WTC11 (cell line): ENCODE measurements around the gene GSG1L. TPM values are rescaled to one million over a fixed set of nuclear protein-coding genes. Genes with fewer than 3 reads are reported as not detected.

Source experiments
- ATAC-seq: fragments of 200-7000 bp; cut with Tn5 transposase; 2 replicates; pipeline ENCODE4 v1.10.0; 2021; ENCODE audit warnings: mild to moderate bottlenecking, moderate library complexity
- CTCF ChIA-PET: fragments of 300-600 bp; sonication (Branson Sonifier 250); formaldehyde crosslinking; loops from one replicate; lab custom pipeline; 2021; ENCODE audit warnings: antibody characterized with exemption; lab: Charles Lee
- POLR2A ChIA-PET: fragments of 350-600 bp; sonication (Branson Sonifier 250); formaldehyde crosslinking; loops from one replicate; lab custom pipeline; 2021; ENCODE audit warnings: antibody characterized with exemption; lab: Charles Lee
- DNase-seq: peaks from one replicate; pipeline ENCODE4 v3.0.0; 2021; ENCODE audit warnings: low spot score
- H3K27ac Mint-ChIP-seq: 2 replicates; pipeline ENCODE4 v1.8.0; 2021; ENCODE audit warnings: mixed read lengths
- H3K27me3 Mint-ChIP-seq: 2 replicates; pipeline ENCODE4 v1.8.0; 2021; ENCODE audit warnings: low read depth, mild to moderate bottlenecking, moderate library complexity, mixed read lengths
- H3K36me3 Mint-ChIP-seq: 2 replicates; pipeline ENCODE4 v1.8.0; 2021; ENCODE audit warnings: mixed read lengths
- H3K4me1 Mint-ChIP-seq: 2 replicates; pipeline ENCODE4 v1.8.0; 2022; ENCODE audit warnings: mixed read lengths
- H3K4me3 Mint-ChIP-seq: 2 replicates; pipeline ENCODE4 v1.8.0; 2021; ENCODE audit warnings: mild to moderate bottlenecking, moderate library complexity, mixed read lengths
- H3K9me3 Mint-ChIP-seq: 2 replicates; pipeline ENCODE4 v1.8.0; 2021; ENCODE audit warnings: mixed read lengths
- ATF1 ChIP-seq: sonication (generic); formaldehyde crosslinking; IDR thresholded peaks from 2 replicates; pipeline ENCODE4 v1.8.1; 2023; ENCODE audit warnings: mild to moderate bottlenecking, moderate library complexity, missing genetic modification reagents
- ATF2 ChIP-seq: sonication (generic); formaldehyde crosslinking; IDR thresholded peaks from 2 replicates; pipeline ENCODE4 v1.8.1; 2022; ENCODE audit warnings: low read depth, missing genetic modification reagents, borderline replicate concordance
- HMGXB4 ChIP-seq: sonication (generic); formaldehyde crosslinking; IDR thresholded peaks from 2 replicates; pipeline ENCODE4 v1.8.1; 2023; ENCODE audit warnings: mild to moderate bottlenecking, moderate library complexity, missing genetic modification reagents
- IRF2 ChIP-seq: sonication (generic); formaldehyde crosslinking; IDR thresholded peaks from 2 replicates; pipeline ENCODE4 v1.8.0; 2022; ENCODE audit warnings: low read depth, missing genetic modification reagents, borderline replicate concordance
- NFATC4 ChIP-seq: fragments of 250-450 bp; sonication (Bioruptor Pico); IDR thresholded peaks from 2 replicates; pipeline ENCODE4 v1.9.0; 2021; ENCODE audit warnings: mild to moderate bottlenecking
- NFYB ChIP-seq: sonication (generic); formaldehyde crosslinking; conservative IDR thresholded peaks from 2 replicates; pipeline ENCODE4 v1.8.0; 2022; ENCODE audit warnings: low read depth, missing genetic modification reagents
- NR2C2 ChIP-seq: sonication (generic); formaldehyde crosslinking; IDR thresholded peaks from 2 replicates; pipeline ENCODE4 v1.8.0; 2022; ENCODE audit warnings: mild to moderate bottlenecking, missing genetic modification reagents
- NR3C1 ChIP-seq: sonication (generic); formaldehyde crosslinking; conservative IDR thresholded peaks from 2 replicates; pipeline ENCODE4 v1.8.1; 2023; ENCODE audit warnings: low read depth, mild to moderate bottlenecking, missing genetic modification reagents
- SP1 ChIP-seq: sonication (generic); formaldehyde crosslinking; conservative IDR thresholded peaks from 2 replicates; pipeline ENCODE4 v1.8.1; 2022; ENCODE audit warnings: missing genetic modification reagents
- ZNF232 ChIP-seq: sonication (generic); formaldehyde crosslinking; IDR thresholded peaks from 2 replicates; pipeline ENCODE4 v1.8.0; 2022; ENCODE audit warnings: mild to moderate bottlenecking, missing genetic modification reagents
- ZNF416 ChIP-seq: fragments of 250-450 bp; sonication (Bioruptor Pico); IDR thresholded peaks from 2 replicates; pipeline ENCODE4 v1.9.0; 2021; ENCODE audit warnings: mild to moderate bottlenecking, inconsistent platforms
- ZNF423 ChIP-seq: fragments of 250-450 bp; sonication (Bioruptor Pico); IDR thresholded peaks from 2 replicates; pipeline ENCODE4 v2.1.2; 2022; ENCODE audit warnings: mild to moderate bottlenecking, moderate library complexity
- total RNA-seq: library from RNA; stranded (reverse); gene quantifications from 3 replicates; pipeline ENCODE4 v1.2.3, GENCODE V29; 2021
- TF ChIP-seq, protein P1 (sequence below): fragments of 250-450 bp; sonication (Bioruptor Pico); IDR thresholded peaks from 2 replicates; pipeline ENCODE4 v1.9.0; 2021; ENCODE audit warnings: moderate library complexity, mild to moderate bottlenecking, inconsistent platforms, borderline replicate concordance
- TF ChIP-seq, protein P2 (sequence below): sonication (generic); formaldehyde crosslinking; IDR thresholded peaks from 2 replicates; pipeline ENCODE4 v1.8.1; 2023; ENCODE audit warnings: mild to moderate bottlenecking, missing genetic modification reagents, moderate library complexity
- TF ChIP-seq, protein P3 (sequence below): fragments of 250-450 bp; sonication (Bioruptor Pico); IDR thresholded peaks from 2 replicates; pipeline ENCODE4 v2.1.2; 2022; ENCODE audit warnings: mild to moderate bottlenecking, moderate library complexity
- TF ChIP-seq, protein P4 (sequence below): sonication (generic); formaldehyde crosslinking; conservative IDR thresholded peaks from 2 replicates; pipeline ENCODE4 v1.8.1; 2022; ENCODE audit warnings: mild to moderate bottlenecking, missing genetic modification reagents

The GSG1L gene
- total RNA-seq, 1 experiment from 2014 or later, result 0.28 TPM

DNA sequence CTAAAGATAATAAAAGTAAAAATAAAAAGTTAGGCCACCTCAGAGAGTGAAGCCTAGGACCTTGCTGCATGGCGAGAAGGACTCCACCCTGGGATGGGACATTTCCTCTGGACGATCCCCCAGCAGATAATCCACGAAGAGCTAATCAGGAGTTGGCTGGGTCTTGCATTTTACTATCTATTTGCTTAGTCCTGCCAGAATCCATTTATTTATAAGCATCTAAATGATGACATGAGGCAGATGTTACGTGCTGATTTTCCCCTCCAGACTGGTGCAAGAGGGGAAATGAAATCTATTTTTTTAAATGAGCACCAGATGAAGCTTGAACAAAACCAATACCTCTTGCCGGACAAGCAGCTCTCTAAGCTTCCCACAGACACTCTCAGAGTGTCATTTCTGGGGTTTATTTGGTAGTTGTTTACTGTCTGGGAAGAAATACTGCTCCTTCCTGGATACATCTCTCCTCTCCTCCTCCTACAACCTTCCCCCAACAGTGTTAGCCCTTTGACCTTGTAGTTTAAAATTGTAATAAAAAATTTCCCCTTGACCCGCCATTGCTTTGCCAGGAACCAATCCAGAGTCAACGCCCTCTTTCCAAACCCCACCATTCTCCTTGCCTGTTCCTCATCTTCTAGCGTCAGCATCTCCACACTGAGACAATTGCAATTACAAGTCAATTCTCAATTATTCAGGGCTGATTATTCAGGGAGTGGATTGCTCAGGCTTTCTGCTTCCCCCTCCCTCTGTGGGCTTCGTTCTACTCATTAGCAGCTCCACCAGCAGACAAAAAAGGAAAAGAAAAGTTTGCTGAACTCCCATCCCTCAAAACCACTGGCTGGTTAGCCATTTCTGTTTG is 63.0 kb downstream of the GSG1L start (continued):
- TF ChIP-seq, protein P1, sequence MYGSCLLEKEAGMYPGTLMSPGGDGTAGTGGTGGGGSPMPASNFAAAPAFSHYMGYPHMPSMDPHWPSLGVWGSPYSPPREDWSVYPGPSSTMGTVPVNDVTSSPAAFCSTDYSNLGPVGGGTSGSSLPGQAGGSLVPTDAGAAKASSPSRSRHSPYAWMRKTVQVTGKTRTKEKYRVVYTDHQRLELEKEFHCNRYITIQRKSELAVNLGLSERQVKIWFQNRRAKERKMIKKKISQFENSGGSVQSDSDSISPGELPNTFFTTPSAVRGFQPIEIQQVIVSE (CRISPR knock-in tag), result no peak

DNA sequence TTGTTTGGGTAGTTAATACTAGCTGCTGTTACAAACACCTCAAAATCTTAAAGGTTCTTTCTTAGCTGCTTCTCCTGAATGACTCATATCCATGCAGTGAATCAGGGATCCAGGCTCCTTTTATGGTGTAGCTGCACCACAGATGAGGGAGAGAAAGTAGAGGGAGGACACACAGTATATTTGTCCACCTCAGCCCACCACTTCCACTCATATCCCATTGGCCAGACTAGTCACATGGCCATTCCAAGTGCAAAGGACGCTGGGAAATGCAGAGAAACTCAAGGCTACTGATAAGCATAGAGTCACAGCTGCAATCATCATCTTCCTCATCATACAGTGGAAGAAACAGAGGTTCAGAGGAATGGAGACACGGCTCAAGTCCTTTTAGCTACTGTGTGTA is 63.8 kb downstream of the GSG1L start:
- no peak for ATAC-seq
- TF ChIP-seq NFYB (CRISPR knock-in tag) (peak; percentile 47), IRF2 (CRISPR knock-in tag) (no peak), ZNF423 (CRISPR knock-in tag) (no peak)
- TF ChIP-seq, protein P2, sequence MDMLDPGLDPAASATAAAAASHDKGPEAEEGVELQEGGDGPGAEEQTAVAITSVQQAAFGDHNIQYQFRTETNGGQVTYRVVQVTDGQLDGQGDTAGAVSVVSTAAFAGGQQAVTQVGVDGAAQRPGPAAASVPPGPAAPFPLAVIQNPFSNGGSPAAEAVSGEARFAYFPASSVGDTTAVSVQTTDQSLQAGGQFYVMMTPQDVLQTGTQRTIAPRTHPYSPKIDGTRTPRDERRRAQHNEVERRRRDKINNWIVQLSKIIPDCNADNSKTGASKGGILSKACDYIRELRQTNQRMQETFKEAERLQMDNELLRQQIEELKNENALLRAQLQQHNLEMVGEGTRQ (CRISPR knock-in tag), result peak; percentile 36; the same call in 1 of the 2 replicates
- POLR2A ChIA-PET, result no interaction called here
- Mint-ChIP-seq H3K4me1 (no peaks in the 10 kb centered on the region), H3K36me3 (peaks cover 3% of the 10 kb centered on the region), H3K27me3 (no peaks in the 10 kb centered on the region; the same call in 1 of the 2 replicates), H3K4me3 (no peak overlapping the region), H3K27ac (no peak overlapping the region), H3K9me3 (peaks cover 16% of the 10 kb centered on the region)
- DNase-seq, result no peak
- CTCF ChIA-PET, result interaction anchor here (1.8 kb wide), 1 partner anchor 71 kb away, joined by 5 read pairs; no protein-coding TSS in a partner anchor

DNA sequence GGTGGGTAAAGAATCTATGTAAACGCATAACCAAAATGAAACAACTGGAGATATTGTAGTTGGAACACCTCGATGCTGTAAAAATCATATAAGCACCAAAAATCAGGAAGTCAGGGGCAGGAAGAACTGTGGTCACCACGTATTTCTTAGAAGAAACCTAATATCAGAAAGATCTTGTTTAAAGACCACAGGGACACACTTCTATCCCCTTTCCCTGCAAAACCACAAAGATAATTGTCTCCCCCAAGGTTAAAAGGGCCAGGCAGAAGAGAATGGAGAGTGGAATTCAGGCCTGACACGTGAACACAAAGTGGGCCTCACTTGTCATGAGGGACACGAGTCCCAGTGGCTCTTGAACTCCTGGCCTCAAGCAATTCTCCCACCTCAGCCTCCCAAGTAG is 68.1 kb downstream of the GSG1L start:
- no peak overlapping the region for H3K4me3 Mint-ChIP-seq
- peaks cover 39% of the 10 kb centered on the region for H3K9me3 Mint-ChIP-seq
- DNase-seq, result no peak
- ChIA-PET CTCF (no interaction called here), POLR2A (no interaction called here)
- H3K4me1 Mint-ChIP-seq, result no peaks in the 10 kb centered on the region
- H3K27me3 Mint-ChIP-seq, result peaks cover 4% of the 10 kb centered on the region; the same call in 1 of the 2 replicates
- peaks cover 23% of the 10 kb centered on the region for H3K36me3 Mint-ChIP-seq
- no peak overlapping the region for H3K27ac Mint-ChIP-seq
- no peak for ATAC-seq
- TF ChIP-seq, protein P3, sequence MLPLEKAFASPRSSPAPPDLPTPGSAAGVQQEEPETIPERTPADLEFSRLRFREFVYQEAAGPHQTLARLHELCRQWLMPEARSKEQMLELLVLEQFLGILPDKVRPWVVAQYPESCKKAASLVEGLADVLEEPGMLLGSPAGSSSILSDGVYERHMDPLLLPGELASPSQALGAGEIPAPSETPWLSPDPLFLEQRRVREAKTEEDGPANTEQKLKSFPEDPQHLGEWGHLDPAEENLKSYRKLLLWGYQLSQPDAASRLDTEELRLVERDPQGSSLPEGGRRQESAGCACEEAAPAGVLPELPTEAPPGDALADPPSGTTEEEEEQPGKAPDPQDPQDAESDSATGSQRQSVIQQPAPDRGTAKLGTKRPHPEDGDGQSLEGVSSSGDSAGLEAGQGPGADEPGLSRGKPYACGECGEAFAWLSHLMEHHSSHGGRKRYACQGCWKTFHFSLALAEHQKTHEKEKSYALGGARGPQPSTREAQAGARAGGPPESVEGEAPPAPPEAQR (CRISPR knock-in tag), result no peak
- TF ChIP-seq ATF1 (CRISPR knock-in tag) (no peak), NR2C2 (CRISPR knock-in tag) (no peak), NFATC4 (CRISPR knock-in tag) (no peak), SP1 (CRISPR knock-in tag) (no peak), IRF2 (CRISPR knock-in tag) (no peak), HMGXB4 (no peak), ATF2 (CRISPR knock-in tag) (no peak), ZNF232 (CRISPR knock-in tag) (no peak), NR3C1 (CRISPR knock-in tag) (no peak), ZNF416 (CRISPR knock-in tag) (no peak)
- TF ChIP-seq, protein P4, sequence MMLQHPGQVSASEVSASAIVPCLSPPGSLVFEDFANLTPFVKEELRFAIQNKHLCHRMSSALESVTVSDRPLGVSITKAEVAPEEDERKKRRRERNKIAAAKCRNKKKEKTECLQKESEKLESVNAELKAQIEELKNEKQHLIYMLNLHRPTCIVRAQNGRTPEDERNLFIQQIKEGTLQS (CRISPR knock-in tag), result no peak
